Tibial artery (tissue), 4 donors: ENCODE measurements around the gene SLC25A23.
"Not testable (repeated sequence)": the region's sequence is repeated elsewhere in the genome, so short reads cannot be mapped to it uniquely, and the experiment has no call there.

Experiments
- DNase-seq, 2 donors: peaks; one replicate each; pipeline ENCODE4 v3.0.0-alpha.2; 2019
- H3K27ac ChIP-seq, 2 donors: fragments of 200-600 bp; sonication (generic) in 1 of 2; 1 replicate in 1 of 2; 2 replicates in 1 of 2; pipeline ENCODE4 v1.5.1; 2018 to 2019; ENCODE audit warnings: mild to moderate bottlenecking in 1 of 2
- H3K27me3 ChIP-seq, 2 donors: fragments of 200-600 bp; sonication (generic) in 1 of 2; one replicate each; pipeline versions ENCODE4 v1.5.1 to v1.6.0; 2016 to 2019
- H3K36me3 ChIP-seq, 3 donors: fragments of 200-600 bp; sonication (generic) in 2 of 3; one replicate each; pipeline ENCODE4 v1.5.1; 2016 to 2019; ENCODE audit warnings: mild to moderate bottlenecking in 2 of 3
- H3K4me1 ChIP-seq, 4 donors: fragments of 200-600 bp; sonication (generic) in 2 of 4; 1 replicate in 3 of 4; 2 replicates in 1 of 4; pipeline ENCODE4 v1.5.1; 2016 to 2019
- H3K4me3 ChIP-seq, 2 donors: fragments of 200-600 bp; sonication (generic) in 1 of 2; 1 replicate in 1 of 2; 2 replicates in 1 of 2; pipeline ENCODE4 v1.5.1; 2018 to 2019; ENCODE audit warnings: mild to moderate bottlenecking in 2 of 2
- H3K9me3 ChIP-seq, 3 donors: fragments of 200-600 bp; sonication (generic) in 1 of 3; one replicate each; pipeline ENCODE4 v1.5.1; 2016 to 2019
- intact Hi-C: fragments of 100-400 bp; cut with DNase I; formaldehyde crosslinking; loops from one replicate; pipeline ENCODE4 v1.15.0; 2023; ENCODE audit warnings: low total_unique reads
- TF ChIP-seq, protein P1 (sequence below), 2 experiments: fragments of 200-600 bp in 1 of 2; fragments of 450-650 bp in 1 of 2; IDR thresholded peaks; one replicate each; pipeline ENCODE4 v1.5.1; 2017 to 2019; ENCODE audit warnings: antibody characterized with exemption in 2 of 2, mild to moderate bottlenecking in 1 of 2, moderate library complexity in 1 of 2

SLC25A23 gene

DNA sequence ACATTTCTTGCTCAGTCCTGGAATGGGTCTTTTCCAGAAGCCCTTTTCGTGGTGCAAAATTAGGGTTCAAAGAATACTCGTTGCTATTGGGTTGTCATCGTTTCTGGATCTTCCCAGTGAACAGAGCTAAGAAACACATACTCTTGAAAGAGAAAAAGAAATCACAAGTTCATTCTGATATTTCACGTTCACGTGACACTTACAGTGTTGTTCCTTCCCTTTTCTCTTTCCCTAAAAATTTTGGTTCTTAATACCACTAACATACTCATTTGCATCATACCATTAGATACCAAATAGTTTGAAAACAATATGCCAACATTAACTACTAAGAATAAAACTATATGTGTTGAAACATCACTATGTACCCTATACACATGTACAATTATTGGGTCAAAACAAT, 53.2 kb downstream of the SLC25A23 start:
- H3K27me3 ChIP-seq, result no peaks in the 10 kb centered on the region
- no peak overlapping the region for H3K4me3 ChIP-seq
- intact Hi-C loops, result no loop called here
- no peak overlapping the region for H3K27ac ChIP-seq
- no peak for DNase-seq
- H3K9me3 ChIP-seq, result no peaks in the 10 kb centered on the region
- no peaks in the 10 kb centered on the region for H3K4me1 ChIP-seq
- TF ChIP-seq, protein P1, sequence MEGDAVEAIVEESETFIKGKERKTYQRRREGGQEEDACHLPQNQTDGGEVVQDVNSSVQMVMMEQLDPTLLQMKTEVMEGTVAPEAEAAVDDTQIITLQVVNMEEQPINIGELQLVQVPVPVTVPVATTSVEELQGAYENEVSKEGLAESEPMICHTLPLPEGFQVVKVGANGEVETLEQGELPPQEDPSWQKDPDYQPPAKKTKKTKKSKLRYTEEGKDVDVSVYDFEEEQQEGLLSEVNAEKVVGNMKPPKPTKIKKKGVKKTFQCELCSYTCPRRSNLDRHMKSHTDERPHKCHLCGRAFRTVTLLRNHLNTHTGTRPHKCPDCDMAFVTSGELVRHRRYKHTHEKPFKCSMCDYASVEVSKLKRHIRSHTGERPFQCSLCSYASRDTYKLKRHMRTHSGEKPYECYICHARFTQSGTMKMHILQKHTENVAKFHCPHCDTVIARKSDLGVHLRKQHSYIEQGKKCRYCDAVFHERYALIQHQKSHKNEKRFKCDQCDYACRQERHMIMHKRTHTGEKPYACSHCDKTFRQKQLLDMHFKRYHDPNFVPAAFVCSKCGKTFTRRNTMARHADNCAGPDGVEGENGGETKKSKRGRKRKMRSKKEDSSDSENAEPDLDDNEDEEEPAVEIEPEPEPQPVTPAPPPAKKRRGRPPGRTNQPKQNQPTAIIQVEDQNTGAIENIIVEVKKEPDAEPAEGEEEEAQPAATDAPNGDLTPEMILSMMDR (IDR thresholded peaks at IDR 0.05), result no peak
- H3K36me3 ChIP-seq, result no peaks in the 10 kb centered on the region

DNA sequence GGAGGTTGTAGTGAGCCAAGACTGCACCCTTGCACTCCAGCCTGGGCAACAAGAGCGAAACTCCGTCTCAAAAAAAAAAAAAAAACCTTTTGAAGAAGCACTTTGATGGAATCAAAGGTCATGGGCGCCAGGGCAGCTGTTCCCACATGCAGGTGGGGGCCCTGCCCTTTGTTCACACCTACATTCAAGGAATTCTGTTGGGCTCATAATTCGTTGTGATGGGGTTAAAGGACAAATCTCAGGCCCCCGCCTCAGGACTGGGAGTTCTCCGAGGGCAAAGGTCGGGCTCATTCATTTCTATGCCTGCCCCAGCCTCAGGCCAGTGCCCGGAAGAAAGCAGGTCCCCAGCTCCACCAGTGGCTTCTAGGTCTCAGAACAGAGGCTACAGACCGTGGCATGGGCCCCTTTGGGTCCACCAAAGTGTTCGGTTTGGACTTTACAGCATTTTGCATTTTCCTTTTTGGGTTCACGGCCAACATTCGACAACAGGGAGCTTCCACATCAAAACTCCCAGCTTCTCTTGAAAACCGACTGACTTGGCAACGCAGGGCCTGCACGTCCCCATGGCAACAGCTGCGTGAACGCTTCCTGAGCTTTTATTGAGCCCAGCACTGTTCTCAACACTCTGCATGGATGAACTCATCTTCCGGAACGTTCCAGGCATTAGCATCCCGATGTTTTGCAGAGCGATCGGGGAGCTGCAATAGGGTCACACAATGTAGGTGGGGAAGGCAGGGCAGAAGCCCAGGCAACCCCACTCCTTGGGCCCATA, 56.6 kb downstream of the SLC25A23 start:
- H3K4me3 ChIP-seq, result no peak overlapping the region

DNA sequence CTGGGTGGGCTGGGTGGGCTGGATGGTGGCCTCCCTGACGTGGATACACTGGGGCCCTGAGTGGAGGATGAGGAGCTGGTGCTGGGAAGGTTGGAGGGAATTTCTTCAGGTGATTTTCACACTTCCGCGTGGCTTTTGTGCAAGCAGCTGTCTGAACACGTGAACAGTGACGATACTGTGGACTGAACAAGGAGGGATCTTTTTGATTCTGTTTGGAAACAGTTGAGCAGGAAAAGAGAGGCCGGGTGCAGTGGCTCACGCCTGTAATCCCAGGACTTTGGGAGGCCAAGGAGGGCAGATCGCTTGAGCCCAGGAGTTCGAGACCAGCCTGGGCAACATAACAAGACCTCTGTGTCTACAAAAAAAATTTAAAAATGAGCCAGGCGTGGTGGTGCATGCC, 57.5 kb downstream of the SLC25A23 start:
- Histone ChIP-seq H3K27me3 (no peaks in the 10 kb centered on the region), H3K4me3 (no peak overlapping the region), H3K27ac (no peak overlapping the region), H3K4me1 (no peaks in the 10 kb centered on the region), H3K36me3 (no peaks in the 10 kb centered on the region), H3K9me3 (no peaks in the 10 kb centered on the region)
- TF ChIP-seq, protein P1 (IDR thresholded peaks at IDR 0.05), result no peak
- DNase-seq, result no peak
- intact Hi-C loops, result no loop called here

More for the DNA sequence above, 56.6 kb downstream of the SLC25A23 start:
- TF ChIP-seq, protein P1 (IDR thresholded peaks at IDR 0.05), result no peak
- no peaks in the 10 kb centered on the region for H3K9me3 ChIP-seq
- H3K4me1 ChIP-seq, result no peaks in the 10 kb centered on the region
- H3K27me3 ChIP-seq, result no peaks in the 10 kb centered on the region
- no peaks in the 10 kb centered on the region for H3K36me3 ChIP-seq
- no peak overlapping the region for H3K27ac ChIP-seq
- intact Hi-C loops, result no loop called here
- no peak for DNase-seq

DNA sequence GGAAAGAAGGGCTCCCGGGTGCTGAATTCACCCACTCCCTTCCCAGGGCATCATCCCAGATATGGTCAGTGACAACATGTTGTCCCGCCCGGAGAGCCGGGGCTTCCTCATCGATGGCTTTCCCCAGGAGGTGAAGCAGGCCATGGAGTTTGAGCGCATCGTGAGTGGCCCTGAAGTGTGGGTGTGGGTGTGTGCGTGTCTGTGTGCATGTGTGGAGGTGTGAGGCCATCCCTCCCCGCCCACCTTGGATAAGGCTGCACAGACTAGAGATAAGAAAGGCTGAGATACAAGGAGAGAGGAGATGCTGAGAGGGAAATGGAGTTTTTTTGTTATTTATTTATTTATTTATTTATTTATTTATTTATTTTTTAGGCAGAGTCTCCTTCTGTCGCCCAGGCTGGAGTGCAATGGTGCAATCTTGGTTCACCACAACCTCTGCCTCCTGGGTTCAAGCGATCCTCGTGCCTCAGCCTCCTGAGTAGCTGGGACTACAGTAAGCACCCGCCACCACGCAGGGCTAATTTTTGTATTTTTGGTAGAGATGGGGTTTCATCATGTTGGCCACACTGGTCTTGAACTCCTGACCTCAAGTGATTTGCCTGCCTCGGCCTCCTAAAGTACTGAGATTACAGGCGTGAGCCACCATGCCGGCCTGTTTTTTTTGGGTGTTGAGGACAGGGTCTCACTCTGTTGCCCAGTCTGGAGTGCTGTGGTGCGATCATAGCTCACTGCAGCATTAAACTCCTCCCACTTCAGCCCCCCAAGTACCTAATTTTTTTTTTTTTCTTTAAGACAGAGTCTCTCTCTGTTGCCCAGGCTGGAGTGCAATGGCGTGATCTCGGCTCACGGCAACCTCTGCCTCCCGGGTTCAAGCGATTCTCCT, 59.3 kb downstream of the SLC25A23 start:
- intact Hi-C loops, DNase-seq, H3K27me3 ChIP-seq, H3K4me3 ChIP-seq, H3K4me1 ChIP-seq, H3K9me3 ChIP-seq, H3K27ac ChIP-seq, H3K36me3 ChIP-seq: not testable (repeated sequence)

DNA sequence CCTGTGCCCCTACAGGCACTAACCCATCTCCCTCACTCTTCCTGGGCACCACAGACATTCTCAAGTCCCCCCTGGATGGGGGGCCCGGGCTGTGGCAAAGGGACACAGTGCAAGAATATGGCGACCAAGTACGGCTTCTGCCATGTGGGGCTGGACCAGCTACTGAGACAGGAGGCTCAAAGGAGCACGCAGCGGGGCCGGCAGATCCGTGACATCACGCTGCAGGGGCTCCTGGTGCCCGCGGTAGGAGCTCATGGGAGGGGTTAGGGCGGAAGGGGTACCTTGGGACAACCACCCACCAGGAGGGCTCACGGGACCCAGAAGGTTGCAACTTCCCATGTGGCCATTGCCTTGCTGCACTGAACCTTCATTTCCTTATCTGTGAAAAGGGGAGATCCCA, 63.3 kb downstream of the SLC25A23 start:
- intact Hi-C loops, result no loop called here
- no peaks in the 10 kb centered on the region for H3K9me3 ChIP-seq
- DNase-seq, result no peak
- H3K36me3 ChIP-seq, result peaks cover 0 to 5% (median 0%) of the 10 kb centered on the region in 3 donors
- H3K4me3 ChIP-seq, result no peak overlapping the region
- H3K27me3 ChIP-seq, result no peaks in the 10 kb centered on the region
- TF ChIP-seq, protein P1 (IDR thresholded peaks at IDR 0.05), result no peak
- no peak overlapping the region for H3K27ac ChIP-seq
- H3K4me1 ChIP-seq, result peaks cover 0 to 18% (median 14%) of the 10 kb centered on the region in 4 donors

DNA sequence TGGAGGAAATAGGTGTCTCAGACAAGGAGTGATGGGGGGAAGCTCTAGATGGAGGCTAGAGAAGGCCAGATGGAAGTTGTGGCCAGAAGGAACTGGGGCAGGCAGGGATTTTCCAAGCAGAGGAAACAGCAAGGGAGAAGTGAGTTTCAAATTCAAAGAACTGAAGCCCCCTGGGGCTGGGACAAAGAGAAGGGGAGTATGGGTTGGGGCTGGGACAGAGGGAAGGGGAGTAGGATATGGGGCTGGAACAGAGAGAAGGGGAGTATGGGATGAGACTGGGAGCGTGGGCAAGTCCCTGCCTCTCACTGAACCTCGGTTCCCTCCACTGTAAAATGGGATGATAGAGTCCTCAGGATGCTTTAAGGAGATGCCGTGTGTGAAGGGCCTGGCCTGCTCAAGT, 64.8 kb downstream of the SLC25A23 start:
- Histone ChIP-seq H3K27me3 (no peaks in the 10 kb centered on the region), H3K36me3 (peaks cover 0 to 9% (median 3%) of the 10 kb centered on the region in 3 donors), H3K4me3 (no peak overlapping the region), H3K9me3 (no peaks in the 10 kb centered on the region), H3K4me1 (peaks cover 0 to 18% (median 14%) of the 10 kb centered on the region in 4 donors), H3K27ac (no peak overlapping the region)
- TF ChIP-seq, protein P1 (IDR thresholded peaks at IDR 0.05), result no peak
- intact Hi-C loops, result no loop called here
- no peak for DNase-seq
